Neural crest cell (in vitro differentiated cells): ENCODE results near the gene NINJ1. TPM values are rescaled to one million over a fixed set of nuclear protein-coding genes. Genes with fewer than 3 reads are reported as not detected.

Source experiments
- DNase-seq: peaks from one replicate; pipeline ENCODE4 v3.0.0; 2021; ENCODE audit warnings: low read depth, mixed read lengths, low spot score
- H3K27ac Mint-ChIP-seq: one replicate; pipeline ENCODE4 v1.8.0; 2021; ENCODE audit warnings: mild to moderate bottlenecking, mixed read lengths; ENCODE audit not compliant: unreplicated experiment
- H3K27me3 Mint-ChIP-seq: 2 replicates; pipeline ENCODE4 v1.8.0; 2021; ENCODE audit warnings: low read depth, mild to moderate bottlenecking, mixed read lengths
- H3K36me3 Mint-ChIP-seq: 2 replicates; pipeline ENCODE4 v1.8.0; 2021; ENCODE audit warnings: low read depth, mild to moderate bottlenecking, mixed read lengths
- H3K4me1 Mint-ChIP-seq: 2 replicates; pipeline ENCODE4 v1.8.0; 2021; ENCODE audit warnings: mixed read lengths
- H3K4me3 Mint-ChIP-seq: one replicate; pipeline ENCODE4 v1.8.0; 2021; ENCODE audit warnings: mild to moderate bottlenecking, mixed read lengths
- H3K9me3 Mint-ChIP-seq: 2 replicates; pipeline ENCODE4 v1.8.0; 2021; ENCODE audit warnings: mixed read lengths
- CTCF ChIP-seq: fragments of 200-600 bp; sonication (generic); conservative IDR thresholded peaks from 2 replicates; pipeline ENCODE4 v1.5.0; 2021; ENCODE audit warnings: antibody characterized with exemption, mild to moderate bottlenecking
- total RNA-seq: library from RNA; stranded (reverse); gene quantifications from 2 replicates; pipeline ENCODE4 v1.2.1, GENCODE V29; 2021

NINJ1 gene
- total RNA-seq, 1 donor from 2014 or later, result 17.8 TPM

GRCh38 chr9:93133681-93134014 lies 403 bp downstream of the NINJ1 start:
- Mint-ChIP-seq H3K4me3 (peak overlapping the region; percentile 84), H3K27me3 (no peaks in the 10 kb centered on the region), H3K36me3 (no peaks in the 10 kb centered on the region), H3K27ac (peak overlapping the region; percentile 62), H3K9me3 (no peaks in the 10 kb centered on the region), H3K4me1 (peaks cover 20% of the 10 kb centered on the region)
- DNase-seq, result peak; percentile 51
- no peak for TF ChIP-seq CTCF

- peaks cover 23% of the 10 kb centered on the region for H3K4me1 Mint-ChIP-seq
- H3K36me3 Mint-ChIP-seq, result no peaks in the 10 kb centered on the region
- no peak for DNase-seq
- TF ChIP-seq CTCF, result no peak
- no peaks in the 10 kb centered on the region for H3K9me3 Mint-ChIP-seq
- H3K4me3 Mint-ChIP-seq, result peak overlapping the region; percentile 83
- peak overlapping the region; percentile 62 for H3K27ac Mint-ChIP-seq
- H3K27me3 Mint-ChIP-seq, result no peaks in the 10 kb centered on the region
Observed at GRCh38 chr9:93132946-93133680, 938 bp downstream of the NINJ1 start.

- no peak for DNase-seq
- no peaks in the 10 kb centered on the region for H3K27me3 Mint-ChIP-seq
- H3K36me3 Mint-ChIP-seq, result no peaks in the 10 kb centered on the region
- peak overlapping the region; percentile 62 for H3K4me3 Mint-ChIP-seq
- H3K9me3 Mint-ChIP-seq, result no peaks in the 10 kb centered on the region
- H3K27ac Mint-ChIP-seq, result no peak overlapping the region
- TF ChIP-seq CTCF, result no peak
- H3K4me1 Mint-ChIP-seq, result peaks cover 23% of the 10 kb centered on the region
Observed at GRCh38 chr9:93132287-93132927, 1.6 kb downstream of the NINJ1 start.

GRCh38 chr9:93131599-93132286 lies 2.3 kb downstream of the NINJ1 start:
- Mint-ChIP-seq H3K9me3 (no peaks in the 10 kb centered on the region), H3K4me1 (peaks cover 29% of the 10 kb centered on the region), H3K36me3 (no peaks in the 10 kb centered on the region), H3K27me3 (no peaks in the 10 kb centered on the region), H3K27ac (no peak overlapping the region), H3K4me3 (peak overlapping the region; percentile 62)
- DNase-seq, result no peak
- TF ChIP-seq CTCF, result no peak

GRCh38 chr9:93130861-93131481 lies 3.1 kb downstream of the NINJ1 start:
- no peak for TF ChIP-seq CTCF
- H3K4me3 Mint-ChIP-seq, result peak overlapping the region; percentile 18
- no peaks in the 10 kb centered on the region for H3K27me3 Mint-ChIP-seq
- H3K36me3 Mint-ChIP-seq, result no peaks in the 10 kb centered on the region
- no peaks in the 10 kb centered on the region for H3K9me3 Mint-ChIP-seq
- DNase-seq, result no peak
- H3K4me1 Mint-ChIP-seq, result peaks cover 37% of the 10 kb centered on the region
- H3K27ac Mint-ChIP-seq, result no peak overlapping the region
